HL-60 (cell line): ENCODE measurements around the gene INKA2.
"Not testable (repeated sequence)": the region's sequence is repeated elsewhere in the genome, so short reads cannot be mapped to it uniquely, and the experiment has no call there.

Experiments
- DNase-seq, 2 experiments: peaks; one replicate each; pipeline ENCODE4 v3.0.0-alpha.2; 2010 to 2020; ENCODE audit warnings: low read depth in 1 of 2, low spot score in 1 of 2
- H3K27ac ChIP-seq: fragments of 250-450 bp; sonication (Bioruptor Pico); replicated peaks from 2 replicates; pipeline ENCODE4 v1.5.1; 2020; ENCODE audit warnings: mild to moderate bottlenecking, moderate library complexity
- H3K27me3 ChIP-seq: fragments of 250-450 bp; sonication (Bioruptor Pico); 2 replicates; pipeline ENCODE4 v1.5.1; 2021; ENCODE audit warnings: mild to moderate bottlenecking, moderate library complexity; ENCODE audit not compliant: insufficient read depth, poor library complexity, severe bottlenecking
- H3K4me3 ChIP-seq: replicated peaks from 2 replicates; pipeline ENCODE4 v1.5.1; 2011; ENCODE audit warnings: mild to moderate bottlenecking, control low read depth, low read length; ENCODE audit not compliant: insufficient read depth
- CTCF ChIP-seq: IDR thresholded peaks from one replicate; pipeline ENCODE4 v1.5.1; 2011; ENCODE audit warnings: low read length, control low read depth, inconsistent platforms; ENCODE audit not compliant: insufficient read depth
- GABPA ChIP-seq: IDR thresholded peaks from 2 replicates; pipeline ENCODE4 v1.6.1; 2012; ENCODE audit warnings: low read depth
- POLR2AphosphoS5 ChIP-seq: IDR thresholded peaks from 2 replicates; pipeline ENCODE4 v1.6.1; 2012; ENCODE audit warnings: low read depth
- REST ChIP-seq: IDR thresholded peaks from 2 replicates; pipeline ENCODE4 v1.6.1; 2012; ENCODE audit warnings: low read depth; ENCODE audit not compliant: insufficient replicate concordance
- SPI1 ChIP-seq: IDR thresholded peaks from 2 replicates; pipeline ENCODE4 v1.6.1; 2012; ENCODE audit warnings: low read depth, mild to moderate bottlenecking, borderline replicate concordance

INKA2 gene

GRCh38 chr1:111742938-111743549 is 3.8 kb upstream of the INKA2 start:
- peaks cover 11% of the 10 kb centered on the region for H3K27me3 ChIP-seq
- no peak for DNase-seq
- TF ChIP-seq GABPA: no peak
- no peak for TF ChIP-seq SPI1
- TF ChIP-seq POLR2AphosphoS5: no peak
- no peak for TF ChIP-seq CTCF
- no peak for TF ChIP-seq REST
- no peak overlapping the region for H3K27ac ChIP-seq
- H3K4me3 ChIP-seq: no peak overlapping the region

GRCh38 chr1:111742292-111742691 is 3.1 kb upstream of the INKA2 start:
- peaks cover 11% of the 10 kb centered on the region for H3K27me3 ChIP-seq
- H3K4me3 ChIP-seq, H3K27ac ChIP-seq, DNase-seq: not testable (repeated sequence)

- peaks cover 11% of the 10 kb centered on the region for H3K27me3 ChIP-seq
- DNase-seq: no peak
- H3K4me3 ChIP-seq: peak overlapping the region; percentile 52
- no peak for TF ChIP-seq REST
- TF ChIP-seq CTCF: no peak
- no peak for TF ChIP-seq SPI1
- TF ChIP-seq POLR2AphosphoS5: no peak
- no peak for TF ChIP-seq GABPA
- peak overlapping the region; percentile 13; the same call in 1 of the 2 replicates for H3K27ac ChIP-seq
Measured at GRCh38 chr1:111739925-111740765, 950 bp upstream of the INKA2 start.

- Histone ChIP-seq H3K4me3 (peak overlapping the region; percentile 52), H3K27ac (peak overlapping the region; percentile 32), H3K27me3 (peaks cover 11% of the 10 kb centered on the region)
- TF ChIP-seq SPI1 (no peak), GABPA (no peak), CTCF (no peak), REST (no peak), POLR2AphosphoS5 (no peak)
- peak in 1 of 2 experiments; percentile 45 for DNase-seq
Measured at GRCh38 chr1:111738436-111739193, 580 bp downstream of the INKA2 start.
